ENCODE measurements around the gene KRT31. TPM values are rescaled to one million over a fixed set of nuclear protein-coding genes. Genes with fewer than 3 reads are reported as not detected.

Gene KRT31
- total RNA-seq, 4 donors from 2014 or later, result not detected

- Histone ChIP-seq H3K27me3 (no peaks in the 10 kb centered on the region), H3K4me3 (no peak overlapping the region), H3K36me3 (no peaks in the 10 kb centered on the region), H3K27ac (replicated peaks in 1 of 4) (no peak overlapping the region), H3K9me3 (no peaks in the 10 kb centered on the region), H3K4me1 (no peaks in the 10 kb centered on the region)
- TF ChIP-seq EP300 (IDR thresholded peaks at IDR 0.05) (no peak), POLR2A (IDR thresholded peaks at IDR 0.05; ENCODE audit: low read depth) (no peak), POLR2AphosphoS5 (IDR thresholded peaks at IDR 0.05) (no peak), CTCF (IDR thresholded peaks at IDR 0.05) (no peak)
- no peak for DNase-seq (ENCODE audit: extremely low spot score)
- 80% methylated on average over 10 of the region's 10 CpGs for WGBS
- intact Hi-C loops (cut with DNase I), result no loop called here
Observed at GRCh38 chr17:41393826-41394225, 3.6 kb downstream of the KRT31 start.

- no peaks in the 10 kb centered on the region for H3K4me1 ChIP-seq
- H3K27ac ChIP-seq (replicated peaks in 1 of 4), result no peak overlapping the region
- H3K4me3 ChIP-seq, result no peak overlapping the region
- intact Hi-C loops (cut with DNase I), result no loop called here
- DNase-seq (ENCODE audit: extremely low spot score), result no peak
- H3K9me3 ChIP-seq, result no peaks in the 10 kb centered on the region
- H3K36me3 ChIP-seq, result no peaks in the 10 kb centered on the region
- WGBS, result 60% methylated on average over 5 of the region's 5 CpGs
- TF ChIP-seq CTCF (IDR thresholded peaks at IDR 0.05), result no peak
- no peak for TF ChIP-seq POLR2A (IDR thresholded peaks at IDR 0.05; ENCODE audit: low read depth)
- no peak for TF ChIP-seq POLR2AphosphoS5 (IDR thresholded peaks at IDR 0.05)
- no peak for TF ChIP-seq EP300 (IDR thresholded peaks at IDR 0.05)
- H3K27me3 ChIP-seq, result no peaks in the 10 kb centered on the region
Observed at GRCh38 chr17:41393294-41393693, 4.1 kb downstream of the KRT31 start.

- no peaks in the 10 kb centered on the region for H3K36me3 ChIP-seq
- DNase-seq (ENCODE audit: extremely low spot score), result no peak
- H3K4me3 ChIP-seq, result no peak overlapping the region
- H3K27me3 ChIP-seq, result no peaks in the 10 kb centered on the region
- peaks cover 0 to 5% (median 1%) of the 10 kb centered on the region in 4 donors for H3K9me3 ChIP-seq
- intact Hi-C loops (cut with DNase I), result no loop called here
- no peak for TF ChIP-seq POLR2AphosphoS5 (IDR thresholded peaks at IDR 0.05)
- no peak for TF ChIP-seq EP300 (IDR thresholded peaks at IDR 0.05)
- no peak for TF ChIP-seq CTCF (IDR thresholded peaks at IDR 0.05)
- TF ChIP-seq POLR2A (IDR thresholded peaks at IDR 0.05; ENCODE audit: low read depth), result no peak
- H3K27ac ChIP-seq (replicated peaks in 1 of 4), result no peak overlapping the region
- no peaks in the 10 kb centered on the region for H3K4me1 ChIP-seq
- 94% methylated on average over 1 of the region's 1 CpG for WGBS
Observed at GRCh38 chr17:41392278-41392677, 5.1 kb downstream of the KRT31 start.

GRCh38 chr17:41391535-41391934 lies 5.9 kb downstream of the KRT31 start:
- no peak overlapping the region for H3K4me3 ChIP-seq
- H3K4me1 ChIP-seq, result no peaks in the 10 kb centered on the region
- H3K9me3 ChIP-seq, result peaks cover 0 to 10% (median 8%) of the 10 kb centered on the region in 4 donors
- no peak for DNase-seq (ENCODE audit: extremely low spot score)
- TF ChIP-seq EP300 (IDR thresholded peaks at IDR 0.05) (no peak), POLR2AphosphoS5 (IDR thresholded peaks at IDR 0.05) (no peak)
- H3K36me3 ChIP-seq, result no peaks in the 10 kb centered on the region
- H3K27me3 ChIP-seq, result no peaks in the 10 kb centered on the region
- H3K27ac ChIP-seq (replicated peaks in 1 of 4), result no peak overlapping the region
- intact Hi-C loops (cut with DNase I), result no loop called here
- WGBS, result 73% methylated on average over 2 of the region's 2 CpGs

GRCh38 chr17:41390411-41390938 lies 6.9 kb downstream of the KRT31 start:
- no peak overlapping the region for H3K4me3 ChIP-seq
- peaks cover 0 to 15% (median 13%) of the 10 kb centered on the region in 4 donors for H3K9me3 ChIP-seq
- H3K27me3 ChIP-seq, result no peaks in the 10 kb centered on the region
- intact Hi-C loops (cut with DNase I), result no loop called here
- no peaks in the 10 kb centered on the region for H3K4me1 ChIP-seq
- no peak overlapping the region for H3K27ac ChIP-seq (replicated peaks in 1 of 4)
- no peak for TF ChIP-seq POLR2AphosphoS5 (IDR thresholded peaks at IDR 0.05)
- no peak for TF ChIP-seq CTCF (IDR thresholded peaks at IDR 0.05)
- TF ChIP-seq POLR2A (IDR thresholded peaks at IDR 0.05; ENCODE audit: low read depth), result no peak
- no peak for TF ChIP-seq EP300 (IDR thresholded peaks at IDR 0.05)
- no peaks in the 10 kb centered on the region for H3K36me3 ChIP-seq
- DNase-seq (ENCODE audit: extremely low spot score), result no peak
- 81% methylated on average over 7 of the region's 7 CpGs for WGBS

Data from esophagus muscularis mucosa (tissue), 4 donors.